GM21360 (cell line): Measurements from ENCODE around the gene PUSL1.
A peak's percentile ranks its signal among the peaks of the same experiment; 100 is the strongest.
"Not testable (repeated sequence)": the region's sequence is repeated elsewhere in the genome, so short reads cannot be mapped to it uniquely, and the experiment has no call there.

ENCODE experiments used
- ATAC-seq: cut with Tn5 transposase; IDR thresholded peaks from one replicate; pipeline ENCODE4 v1.9.1; 2021; ENCODE audit warnings: mild to moderate bottlenecking, moderate library complexity; ENCODE audit not compliant: unreplicated experiment

The PUSL1 gene

DNA sequence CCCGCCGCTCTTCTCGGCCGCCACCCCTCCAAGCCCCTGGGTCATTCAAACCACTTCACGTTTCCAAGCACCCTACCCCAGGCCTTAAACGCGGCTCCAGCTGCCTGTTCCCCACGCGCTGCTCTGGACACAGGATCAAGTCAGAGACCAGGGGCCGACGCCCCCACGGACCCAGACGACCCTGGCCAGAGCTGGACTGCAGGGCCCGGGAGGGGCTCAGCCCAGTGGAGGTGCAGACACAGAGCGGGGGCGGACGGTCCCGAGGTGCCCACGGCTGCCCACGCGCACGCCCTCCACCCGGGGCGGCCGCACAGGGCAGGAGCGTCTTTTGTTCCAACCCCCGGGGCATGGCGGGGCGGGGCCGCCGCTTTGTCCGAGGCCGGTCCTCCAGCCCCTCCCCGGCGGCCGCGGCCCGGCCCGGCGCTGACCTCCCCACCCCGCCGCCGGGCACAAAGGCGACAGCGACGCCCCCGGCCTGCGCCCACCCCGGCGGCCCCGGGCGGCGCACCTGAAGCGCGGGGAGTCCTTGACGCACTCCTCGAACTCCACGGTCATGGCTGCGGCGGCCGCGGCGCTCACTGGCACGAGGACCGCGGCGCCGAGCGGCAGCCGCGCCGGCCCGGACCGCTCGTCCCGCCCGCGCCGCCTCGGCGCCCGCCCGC, 1.0 kb upstream of the PUSL1 start:
- ATAC-seq, result peak; percentile 6

DNA sequence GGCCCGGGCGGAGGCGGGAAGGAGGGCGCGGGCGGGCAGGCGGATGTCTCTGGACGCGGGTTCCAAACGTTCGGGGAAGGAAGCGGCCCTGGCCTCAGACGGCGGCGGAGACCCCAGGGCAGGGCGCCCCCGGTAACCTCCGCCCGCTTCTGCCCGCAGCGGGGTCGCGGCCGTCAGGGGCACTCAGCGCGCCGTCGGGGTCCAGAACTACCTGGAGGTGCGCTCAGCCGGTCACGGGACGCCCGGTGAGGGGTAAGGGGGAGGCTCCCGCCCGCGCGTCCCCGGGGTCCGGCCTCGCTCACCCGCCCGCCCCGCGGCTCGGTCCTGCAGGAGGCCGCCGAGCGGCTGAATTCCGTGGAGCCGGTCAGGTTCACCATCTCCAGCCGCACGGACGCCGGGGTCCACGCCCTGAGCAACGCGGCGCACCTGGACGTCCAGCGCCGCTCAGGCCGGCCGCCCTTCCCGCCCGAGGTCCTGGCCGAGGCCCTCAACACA, 406 bp downstream of the PUSL1 start:
- ATAC-seq, result peak; percentile 0

DNA sequence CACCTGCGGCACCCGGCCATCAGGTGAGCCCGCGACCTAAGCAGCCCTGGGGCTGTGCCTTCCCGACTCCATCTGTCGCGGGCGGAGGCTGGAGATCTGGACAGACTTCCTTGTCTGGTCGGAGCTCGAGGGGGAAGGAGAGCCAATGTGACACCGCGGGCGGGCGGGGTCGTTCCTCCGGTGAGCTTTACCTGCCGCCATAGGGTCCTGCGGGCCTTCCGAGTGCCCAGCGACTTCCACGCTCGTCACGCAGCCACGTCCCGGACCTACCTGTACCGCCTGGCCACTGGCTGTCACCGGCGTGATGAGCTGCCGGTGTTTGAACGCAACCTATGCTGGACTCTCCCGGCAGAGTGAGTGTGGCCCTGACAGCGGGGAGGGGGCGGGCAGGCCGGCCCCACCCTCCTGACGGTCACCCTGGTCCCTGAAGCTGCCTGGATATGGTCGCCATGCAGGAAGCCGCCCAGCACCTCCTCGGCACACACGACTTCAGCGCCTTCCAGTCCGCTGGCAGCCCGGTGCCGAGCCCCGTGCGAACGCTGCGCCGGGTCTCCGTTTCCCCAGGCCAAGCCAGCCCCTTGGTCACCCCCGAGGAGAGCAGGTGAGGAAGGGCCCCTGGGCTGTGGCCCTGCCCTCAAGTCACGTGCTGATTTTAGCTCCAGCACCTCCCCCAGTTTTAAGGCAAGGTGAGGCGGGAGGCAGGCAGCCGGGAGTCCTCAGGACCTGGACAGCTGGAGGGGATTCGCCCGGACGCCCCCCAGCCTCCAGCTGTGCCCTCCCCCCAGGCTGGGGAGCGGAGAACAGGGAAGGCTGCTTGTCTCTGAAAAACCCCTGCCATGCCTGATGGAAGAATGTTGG, 1.1 kb downstream of the PUSL1 start:
- ATAC-seq, result no peak

DNA sequence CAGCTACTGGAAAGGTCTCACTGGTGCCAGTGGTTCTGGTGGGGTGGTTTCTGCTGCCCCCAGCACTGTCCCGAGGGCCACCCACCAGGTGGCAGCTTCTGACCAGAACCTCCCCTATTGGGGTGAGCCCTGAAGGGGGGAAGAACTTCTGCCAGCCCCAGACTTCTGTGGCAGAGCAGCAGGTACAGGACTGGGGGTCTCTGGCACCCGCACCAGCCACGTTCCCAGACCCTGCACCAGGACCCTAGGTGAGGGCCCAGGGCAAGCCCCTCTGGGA, 1.6 kb downstream of the PUSL1 start:
- no peak for ATAC-seq

DNA sequence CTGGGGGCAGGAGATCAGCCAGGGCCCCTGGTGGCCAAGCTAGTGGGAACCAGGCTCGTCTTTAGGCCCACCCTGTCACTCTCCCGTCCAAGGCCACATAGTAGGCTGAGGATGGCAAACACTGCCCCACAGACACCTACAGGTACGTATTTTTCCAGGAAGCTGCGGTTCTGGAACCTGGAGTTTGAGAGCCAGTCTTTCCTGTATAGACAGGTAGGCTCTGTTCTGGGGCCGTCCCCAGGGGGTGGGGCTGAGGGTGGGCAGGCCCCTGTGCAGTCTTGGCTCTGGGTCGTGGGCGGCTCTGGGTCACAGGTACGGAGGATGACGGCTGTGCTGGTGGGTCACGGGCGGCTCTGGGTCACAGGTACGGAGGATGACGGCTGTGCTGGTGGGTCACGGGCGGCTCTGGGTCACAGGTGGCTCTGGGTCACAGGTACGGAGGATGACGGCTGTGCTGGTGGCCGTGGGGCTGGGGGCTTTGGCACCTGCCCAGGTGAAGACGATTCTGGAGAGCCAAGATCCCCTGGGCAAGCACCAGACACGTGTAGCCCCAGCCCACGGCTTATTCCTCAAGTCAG, 2.2 kb downstream of the PUSL1 start:
- no peak for ATAC-seq

DNA sequence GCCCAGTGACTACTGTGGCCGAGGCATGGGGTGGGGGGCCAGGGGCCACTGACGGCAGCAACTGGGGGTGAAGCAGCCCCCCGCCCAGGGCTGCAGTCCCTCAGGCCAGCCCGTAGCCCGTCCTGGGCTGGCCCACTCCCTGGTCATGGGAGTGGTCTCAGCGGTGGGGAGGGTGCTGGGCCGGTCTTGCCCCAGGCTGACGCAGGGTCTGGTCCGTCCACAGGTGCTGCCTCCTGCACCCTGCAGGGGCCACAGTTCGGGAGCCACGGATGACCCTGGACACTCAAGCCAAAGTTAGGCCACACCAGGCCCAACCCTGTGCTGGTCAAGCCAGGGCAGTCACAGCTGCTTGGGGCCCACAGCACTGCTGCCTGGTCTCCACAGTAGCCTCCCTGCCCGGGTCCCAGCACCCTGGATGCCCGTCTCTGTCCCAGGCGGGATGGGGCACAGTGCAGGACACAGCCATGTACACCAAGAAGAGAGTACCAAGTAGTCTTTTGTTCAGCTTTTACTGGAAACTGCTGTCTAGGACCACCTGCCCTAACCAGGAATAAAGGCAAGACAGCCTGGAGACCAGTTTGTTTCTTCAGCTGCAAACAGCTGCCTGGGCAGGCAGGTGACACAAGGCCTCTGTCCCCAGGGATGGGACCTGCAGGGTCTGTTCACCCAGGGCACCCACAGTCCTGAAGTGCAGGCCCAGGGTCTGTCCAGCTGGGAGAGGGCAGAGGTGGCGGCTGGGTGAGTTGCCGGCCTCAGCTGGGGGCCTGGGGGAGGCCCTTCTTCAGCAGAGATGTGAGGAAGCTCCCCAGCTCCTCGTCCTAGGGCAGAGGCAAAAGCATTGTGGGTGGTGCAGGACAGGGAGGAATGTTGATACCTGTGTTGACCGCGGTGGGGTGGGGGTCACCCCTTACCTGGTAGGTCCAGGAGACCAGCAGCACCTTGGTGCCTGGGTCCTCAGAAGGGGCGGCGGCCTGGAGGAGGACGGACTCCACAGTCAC, 3.0 kb downstream of the PUSL1 start:
- no peak for ATAC-seq

DNA sequence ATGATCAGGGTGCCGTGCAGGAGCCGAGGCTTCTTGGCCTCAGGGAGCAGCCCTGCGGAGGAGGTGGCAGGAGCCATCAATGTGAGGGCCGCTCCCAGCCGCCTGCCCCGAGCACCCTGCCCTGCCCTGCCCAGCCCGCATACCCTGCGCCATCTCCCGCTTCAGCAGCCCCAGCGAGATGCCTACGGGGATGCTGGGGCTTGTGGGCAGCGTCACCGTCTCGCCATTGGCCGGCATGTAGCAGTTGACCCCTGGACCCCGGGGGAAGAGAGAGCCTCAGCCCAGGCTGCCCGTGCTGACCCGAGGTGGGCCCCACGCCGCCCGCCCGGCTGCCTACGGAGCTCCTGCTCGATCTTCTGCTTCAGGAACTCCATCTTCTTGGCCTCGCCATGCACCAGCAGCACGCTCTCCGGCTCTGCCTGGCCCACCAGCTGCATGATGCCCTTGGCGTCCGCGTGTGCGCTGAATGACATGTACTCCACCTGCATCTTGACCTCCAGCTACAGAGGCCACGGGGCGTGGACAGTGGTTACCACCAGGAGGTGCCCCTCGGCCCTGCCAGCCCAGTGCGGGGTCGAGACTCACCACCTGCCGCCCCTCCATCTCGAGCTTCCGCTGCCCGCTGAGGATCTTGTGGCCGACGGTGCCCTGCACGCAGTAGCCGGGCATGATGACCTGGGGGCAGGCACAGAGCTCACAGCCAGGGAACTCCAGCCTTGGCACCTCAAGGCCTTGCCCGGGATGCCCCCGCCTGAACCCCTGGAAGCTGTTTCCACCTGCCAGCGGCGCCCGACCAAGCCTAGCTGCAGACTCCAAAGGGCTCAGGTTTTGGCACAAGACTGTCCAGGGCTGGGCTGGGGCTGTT, 4.3 kb downstream of the PUSL1 start:
- ATAC-seq, result no peak

DNA sequence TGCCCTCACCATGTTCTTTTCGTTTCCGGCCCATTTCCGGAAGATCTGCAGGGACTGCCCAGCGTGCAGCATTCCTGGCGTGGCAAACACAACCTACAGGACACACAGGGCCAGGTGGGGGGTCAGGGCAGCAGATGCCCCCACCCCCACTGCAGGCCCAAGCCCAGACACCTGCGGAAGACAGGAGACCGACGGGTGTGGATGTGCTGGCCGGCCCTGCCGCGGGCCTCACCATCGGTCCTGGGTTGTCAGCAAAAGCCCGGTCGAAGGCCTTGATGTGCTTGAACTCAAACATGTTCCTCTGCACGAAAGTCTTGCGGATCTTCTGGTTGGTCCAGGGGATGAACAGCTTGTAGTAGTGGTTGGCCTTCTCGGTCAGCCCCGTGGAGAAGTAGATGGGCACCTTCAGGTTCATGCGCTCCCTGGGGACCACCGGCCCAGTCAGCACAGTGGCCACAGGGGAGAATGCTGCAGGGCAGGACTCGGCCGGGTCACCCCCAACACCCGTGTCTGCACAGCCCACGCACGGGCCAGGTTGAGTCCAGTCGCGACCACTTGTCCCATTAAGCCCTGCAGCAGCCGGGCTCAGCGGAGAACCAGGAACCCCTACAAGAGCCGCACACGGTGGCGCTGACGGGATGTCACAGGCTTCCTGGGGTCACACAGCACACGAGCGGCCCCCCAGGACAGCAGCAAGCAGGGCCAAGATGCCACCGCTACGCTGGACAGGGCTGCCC, 5.3 kb downstream of the PUSL1 start:
- ATAC-seq, result no peak

DNA sequence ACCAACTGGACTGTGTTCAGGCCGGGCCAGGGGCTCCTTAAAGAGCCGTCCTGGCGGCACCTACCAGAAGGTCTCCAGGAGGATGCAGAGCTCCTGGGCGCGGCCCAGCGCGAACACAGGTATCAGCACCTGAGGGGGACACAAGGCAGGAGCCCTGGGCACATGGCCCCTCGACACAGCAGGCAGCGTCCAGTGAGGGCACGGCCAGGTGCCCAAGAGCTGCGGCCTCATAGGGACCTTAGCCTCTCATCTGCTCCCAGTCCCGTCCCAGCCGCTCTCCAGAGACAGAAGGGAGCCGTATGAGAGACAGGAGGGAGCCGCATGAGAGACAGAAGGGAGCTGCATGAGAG, 5.8 kb downstream of the PUSL1 start:
- no peak for ATAC-seq

DNA sequence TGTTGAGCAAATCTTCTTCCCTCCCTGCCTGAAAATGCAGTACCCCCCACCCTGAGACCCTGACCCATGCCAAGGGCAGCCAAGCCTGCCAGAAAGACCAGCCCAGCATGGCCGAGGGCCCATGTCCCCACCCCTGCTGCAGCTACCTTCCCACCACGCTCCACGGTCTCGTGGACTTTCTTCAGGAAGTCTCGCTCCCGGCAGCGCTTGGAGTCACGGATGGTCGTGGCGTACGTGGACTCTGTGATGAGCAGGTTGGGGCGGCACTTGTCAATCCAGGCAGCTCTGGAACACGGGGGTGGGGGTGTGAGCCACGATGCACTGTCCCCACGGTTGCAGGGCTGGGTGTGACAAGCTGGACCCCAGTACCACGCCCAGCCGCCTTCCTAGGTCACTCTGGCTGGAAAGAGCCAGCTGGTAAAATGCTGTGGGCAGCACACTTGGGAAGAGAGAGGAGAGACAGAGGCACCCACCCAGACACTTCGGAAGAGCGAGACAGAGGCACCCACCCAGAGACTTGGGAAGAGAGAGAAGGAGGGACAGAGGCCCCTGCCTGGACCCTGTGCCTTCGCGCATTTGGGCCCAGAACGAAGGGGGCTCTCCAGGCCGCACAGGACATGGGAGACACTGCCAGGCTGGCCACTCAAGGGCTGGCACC, 6.4 kb downstream of the PUSL1 start:
- ATAC-seq, result no peak

DNA sequence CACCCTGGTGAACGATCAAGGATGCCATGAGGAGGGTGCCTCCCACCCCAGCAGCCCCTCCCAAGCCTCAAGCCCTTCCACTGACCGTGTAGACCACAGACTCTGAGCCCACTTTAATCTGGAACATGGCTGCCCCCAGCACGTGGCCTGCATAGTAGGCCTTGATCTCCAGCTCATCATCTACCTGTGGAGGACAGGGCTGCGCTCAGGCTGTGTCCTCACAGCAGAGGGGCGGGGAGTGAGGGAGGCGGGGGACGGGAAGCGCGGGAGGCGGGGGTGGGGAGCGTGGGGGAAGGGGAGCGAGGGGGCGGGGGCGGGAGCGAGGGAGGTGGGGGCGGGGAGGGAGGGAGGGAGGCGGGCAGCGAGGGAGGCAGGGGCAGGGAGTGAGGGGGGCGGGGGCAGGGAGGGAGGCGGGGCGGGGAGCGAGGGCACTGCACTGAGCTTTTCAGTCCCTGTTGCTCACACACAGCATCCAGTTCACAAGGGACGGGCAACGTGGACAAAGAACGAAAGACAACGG, 7.1 kb downstream of the PUSL1 start:
- ATAC-seq, result no peak

DNA sequence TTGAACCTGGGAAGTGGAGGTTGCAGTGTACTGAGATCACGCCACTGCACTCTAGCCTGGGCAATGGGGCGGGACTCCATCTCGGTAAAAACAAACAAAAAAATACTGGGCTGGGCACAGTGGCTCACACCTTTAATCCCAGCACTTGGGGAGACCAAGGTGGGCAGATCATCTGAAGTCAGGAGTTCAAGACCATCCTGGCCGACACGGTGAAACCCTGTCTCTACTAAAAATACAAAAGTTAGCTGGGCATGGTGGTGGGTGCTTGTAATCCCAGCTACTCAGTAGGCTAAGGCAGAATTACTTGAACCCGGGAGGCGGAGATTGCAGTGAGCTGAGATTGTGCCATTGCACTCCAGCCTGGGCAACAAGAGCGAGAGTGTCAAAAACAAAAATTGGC, 7.8 kb downstream of the PUSL1 start:
- not testable (repeated sequence) for ATAC-seq

DNA sequence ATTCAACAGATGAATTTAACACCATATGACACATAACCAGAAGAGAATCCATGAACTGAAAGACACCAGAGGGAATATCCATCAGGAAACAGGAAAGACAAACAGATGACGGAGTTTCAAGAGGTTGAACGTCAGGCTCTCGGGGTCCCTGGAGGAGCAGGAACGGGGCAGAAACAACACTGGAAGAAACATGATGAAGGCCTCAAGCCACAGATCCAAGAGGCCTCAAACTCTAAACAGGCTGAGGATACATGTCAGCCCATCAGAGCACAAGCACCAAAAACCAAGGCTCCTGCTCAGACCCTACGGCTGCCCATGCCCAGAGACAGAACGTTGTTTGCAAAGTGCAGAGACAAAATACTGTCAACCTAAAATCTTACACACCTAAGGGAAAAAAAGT, 9.0 kb downstream of the PUSL1 start:
- ATAC-seq, result no peak

DNA sequence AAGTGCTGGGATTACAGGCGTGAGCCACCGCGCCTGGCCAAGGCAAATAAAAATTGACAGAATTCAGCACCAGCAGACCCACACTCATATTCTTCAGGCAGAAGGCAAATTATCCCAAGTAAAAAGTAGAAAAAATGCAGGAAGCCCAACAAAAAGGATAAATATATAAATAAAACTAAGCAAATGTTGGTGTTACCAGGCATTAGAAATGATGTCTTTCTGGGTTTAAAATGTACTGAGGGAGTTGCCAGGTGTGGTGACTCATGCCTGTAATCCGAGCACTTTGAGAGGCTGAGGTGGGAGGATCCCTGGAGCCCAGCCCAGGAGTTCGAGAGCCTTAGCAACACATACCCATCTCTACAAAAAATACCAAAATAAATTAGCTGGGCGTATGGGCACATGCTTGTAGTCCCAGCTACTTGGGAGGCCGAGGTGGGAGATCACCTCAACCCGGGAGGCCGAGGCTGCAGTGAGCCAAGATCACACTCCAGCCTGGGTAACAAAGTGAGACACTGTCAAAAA, 9.8 kb downstream of the PUSL1 start:
- ATAC-seq, result no peak

DNA sequence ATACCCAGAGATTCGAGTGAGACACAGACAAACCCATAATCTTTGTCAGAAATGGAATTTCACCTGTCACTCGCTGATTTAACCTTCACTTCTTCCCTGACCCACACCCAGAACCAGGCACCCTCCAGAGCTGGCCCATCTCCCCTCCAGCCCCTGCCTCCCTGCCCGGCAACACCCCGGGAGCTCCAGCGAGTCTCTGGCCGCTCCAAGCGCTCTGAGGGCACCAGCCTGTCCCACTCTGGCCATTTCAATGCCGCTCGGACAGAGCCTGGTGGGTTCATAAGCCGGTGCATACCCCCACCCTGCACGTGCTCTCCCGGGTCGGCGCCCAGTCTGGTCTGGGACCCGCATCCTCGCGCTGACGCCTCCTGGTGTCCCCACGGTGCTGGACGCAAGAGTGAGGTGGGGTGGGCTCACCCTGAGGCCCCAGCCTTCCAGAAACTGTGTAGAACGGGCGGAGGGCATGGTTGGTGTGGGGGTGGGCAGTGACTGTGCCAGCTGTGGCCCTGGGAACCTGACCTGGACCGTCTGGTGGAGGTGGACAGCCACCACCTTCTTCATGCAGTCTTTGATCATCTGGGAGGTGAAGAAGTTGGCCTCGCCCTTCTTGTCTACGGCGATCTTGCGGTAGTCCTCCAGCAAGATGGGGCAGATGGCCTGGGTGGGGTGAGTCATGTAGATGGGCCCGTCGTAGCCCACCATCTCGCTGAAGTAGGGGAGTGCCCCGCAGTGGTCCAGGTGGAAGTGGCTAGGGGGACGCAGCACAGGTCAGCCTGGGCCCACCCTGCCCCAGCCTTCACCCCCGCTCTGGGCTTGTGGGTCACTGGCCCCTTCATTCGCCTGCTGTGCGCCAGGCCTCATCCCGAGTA, 10.6 kb downstream of the PUSL1 start:
- no peak for ATAC-seq

DNA sequence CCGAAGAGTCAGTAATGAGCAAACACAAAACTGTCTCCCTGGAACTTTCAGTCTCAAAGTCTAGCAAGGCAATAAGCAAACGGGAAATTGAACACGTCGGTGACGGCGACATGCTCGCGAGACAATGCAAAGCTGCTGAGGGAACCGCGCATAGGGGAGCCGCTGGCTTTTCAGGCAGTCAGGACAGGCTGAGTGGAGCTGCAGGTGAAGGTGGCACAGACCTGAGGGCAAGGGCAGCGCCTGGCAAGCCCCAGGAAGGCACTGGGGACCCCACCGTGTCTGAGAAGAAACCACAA, 11.2 kb downstream of the PUSL1 start:
- ATAC-seq, result no peak

DNA sequence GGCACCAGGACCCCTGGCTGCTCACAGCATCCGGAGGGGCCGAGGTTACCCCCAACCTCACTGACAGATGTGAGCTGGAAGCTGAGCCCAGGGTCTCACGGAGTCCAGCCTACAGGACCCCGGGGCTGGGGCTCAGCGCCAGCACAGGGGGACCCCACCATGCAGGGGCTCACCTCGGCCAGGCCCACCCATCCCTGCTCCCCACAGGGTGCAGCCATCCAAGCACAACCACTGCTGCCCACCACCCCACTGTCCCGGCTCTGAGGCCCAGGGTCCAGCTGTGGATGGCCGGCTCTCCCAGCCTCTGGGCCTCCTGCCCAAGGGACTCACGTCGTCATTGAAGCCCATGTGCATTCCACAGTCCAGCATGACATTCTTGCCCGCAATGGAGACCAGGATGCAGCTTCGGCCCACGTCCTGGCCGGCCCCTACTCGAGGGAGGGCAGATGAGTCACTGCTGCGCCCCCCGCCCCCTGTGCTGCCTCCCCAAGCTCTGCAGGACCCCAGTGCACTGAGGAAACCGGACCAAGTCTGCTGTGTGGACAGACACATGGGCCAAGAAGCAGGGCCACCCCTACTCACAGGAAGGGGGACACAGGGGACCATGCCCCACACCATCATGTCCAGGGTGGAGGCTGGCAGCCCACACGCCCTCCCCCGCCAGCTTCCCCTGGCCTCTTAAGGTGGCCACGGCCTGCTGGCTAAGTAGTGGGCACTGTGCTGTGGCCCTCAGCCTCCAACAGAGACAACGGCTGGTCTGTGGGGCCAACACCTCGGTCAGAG, 12.5 kb downstream of the PUSL1 start:
- no peak for ATAC-seq
